HG03097 (cell line): Measurements from ENCODE around the gene MARVELD1.

Experiments
- ATAC-seq: cut with Tn5 transposase; IDR thresholded peaks from one replicate; pipeline ENCODE4 v1.9.1; 2021; ENCODE audit not compliant: unreplicated experiment, low FRiP score

MARVELD1 gene

GRCh38 chr10:97752956-97753355 is 39.4 kb downstream of the MARVELD1 start:
- ATAC-seq, result no peak

- ATAC-seq, result no peak
Observed at GRCh38 chr10:97754726-97755125, 41.2 kb downstream of the MARVELD1 start.

- ATAC-seq, result no peak
Observed at GRCh38 chr10:97755718-97756117, 42.2 kb downstream of the MARVELD1 start.

GRCh38 chr10:97757471-97757870 is 43.9 kb downstream of the MARVELD1 start:
- no peak for ATAC-seq

- ATAC-seq, result no peak
Observed at GRCh38 chr10:97759158-97759887, 45.8 kb downstream of the MARVELD1 start.

- no peak for ATAC-seq
Observed at GRCh38 chr10:97759946-97760345, 46.4 kb downstream of the MARVELD1 start.

GRCh38 chr10:97760461-97761257 is 47.1 kb downstream of the MARVELD1 start:
- no peak for ATAC-seq

GRCh38 chr10:97761331-97761865 is 47.9 kb downstream of the MARVELD1 start:
- ATAC-seq, result no peak

GRCh38 chr10:97762056-97762455 is 48.5 kb downstream of the MARVELD1 start:
- no peak for ATAC-seq

- no peak for ATAC-seq
Observed at GRCh38 chr10:97762816-97763215, 49.3 kb downstream of the MARVELD1 start.

GRCh38 chr10:97763411-97763810 is 49.9 kb downstream of the MARVELD1 start:
- ATAC-seq, result no peak

GRCh38 chr10:97763947-97764346 is 50.4 kb downstream of the MARVELD1 start:
- ATAC-seq, result no peak

- ATAC-seq, result no peak
Observed at GRCh38 chr10:97764519-97764931, 51.0 kb downstream of the MARVELD1 start.

GRCh38 chr10:97765201-97765600 is 51.7 kb downstream of the MARVELD1 start:
- no peak for ATAC-seq

GRCh38 chr10:97766106-97766810 is 52.7 kb downstream of the MARVELD1 start:
- no peak for ATAC-seq

GRCh38 chr10:97766996-97767924 is 53.7 kb downstream of the MARVELD1 start:
- ATAC-seq, result no peak
